ENCODE results near the gene GFOD2.

DNA sequence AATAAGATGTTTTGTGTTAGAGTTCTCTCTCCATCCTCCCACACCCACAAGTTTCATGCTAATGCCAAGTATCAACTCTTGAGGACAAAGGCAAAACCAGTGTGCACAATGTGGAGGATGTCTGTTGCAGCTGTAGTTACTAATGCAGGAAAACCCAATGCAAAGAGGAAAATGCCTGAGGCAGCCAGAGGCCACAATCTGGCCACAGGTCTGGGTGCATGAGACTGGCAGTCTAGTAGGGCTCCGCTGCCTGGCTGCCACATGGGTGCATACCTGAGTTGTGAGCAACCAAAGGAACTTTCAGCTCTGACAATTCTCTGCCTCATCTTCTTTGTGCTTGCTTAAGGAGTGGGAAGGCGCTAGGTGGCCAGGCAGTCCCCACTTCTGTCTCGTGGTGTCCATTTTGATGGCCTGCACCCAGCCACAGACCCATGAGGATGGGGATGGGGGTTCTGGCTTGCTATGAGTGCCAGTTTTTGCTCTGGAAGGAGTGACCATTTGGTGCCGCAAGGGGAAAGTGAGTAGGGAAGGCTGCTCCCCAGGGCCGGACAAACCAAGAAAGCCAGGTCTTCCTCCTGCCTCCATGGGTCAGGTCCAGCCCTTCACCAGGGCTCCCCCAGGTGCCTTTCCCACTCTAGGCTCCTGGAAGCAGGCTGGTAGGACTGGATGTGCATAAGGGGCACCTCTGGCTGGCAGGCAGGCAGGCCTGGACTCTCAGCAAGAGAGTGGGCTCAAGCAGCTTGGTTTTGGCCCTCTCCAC, 4.2 kb upstream of the GFOD2 start:
- TF ChIP-seq, protein P1, sequence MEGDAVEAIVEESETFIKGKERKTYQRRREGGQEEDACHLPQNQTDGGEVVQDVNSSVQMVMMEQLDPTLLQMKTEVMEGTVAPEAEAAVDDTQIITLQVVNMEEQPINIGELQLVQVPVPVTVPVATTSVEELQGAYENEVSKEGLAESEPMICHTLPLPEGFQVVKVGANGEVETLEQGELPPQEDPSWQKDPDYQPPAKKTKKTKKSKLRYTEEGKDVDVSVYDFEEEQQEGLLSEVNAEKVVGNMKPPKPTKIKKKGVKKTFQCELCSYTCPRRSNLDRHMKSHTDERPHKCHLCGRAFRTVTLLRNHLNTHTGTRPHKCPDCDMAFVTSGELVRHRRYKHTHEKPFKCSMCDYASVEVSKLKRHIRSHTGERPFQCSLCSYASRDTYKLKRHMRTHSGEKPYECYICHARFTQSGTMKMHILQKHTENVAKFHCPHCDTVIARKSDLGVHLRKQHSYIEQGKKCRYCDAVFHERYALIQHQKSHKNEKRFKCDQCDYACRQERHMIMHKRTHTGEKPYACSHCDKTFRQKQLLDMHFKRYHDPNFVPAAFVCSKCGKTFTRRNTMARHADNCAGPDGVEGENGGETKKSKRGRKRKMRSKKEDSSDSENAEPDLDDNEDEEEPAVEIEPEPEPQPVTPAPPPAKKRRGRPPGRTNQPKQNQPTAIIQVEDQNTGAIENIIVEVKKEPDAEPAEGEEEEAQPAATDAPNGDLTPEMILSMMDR (IDR thresholded peaks at IDR 0.05; ENCODE audit: extremely low read depth in 1 of 2, insufficient read depth in 1 of 2, low read depth in 1 of 2, low read length in 2 of 2), result no peak
- TF ChIP-seq EZH2 (IDR thresholded peaks at IDR 0.05; ENCODE audit: borderline replicate concordance, low read depth, low read length, severe bottlenecking) (no peak), POLR2A (IDR thresholded peaks at IDR 0.05; ENCODE audit: low read depth, low read length) (no peak), POLR2AphosphoS5 (IDR thresholded peaks at IDR 0.05; ENCODE audit: insufficient read depth, low read depth, low read length) (no peak)
